Kidney (tissue), 14 donors: ENCODE results near the gene MAGI1. TPM values are rescaled to one million over a fixed set of nuclear protein-coding genes. Genes with fewer than 3 reads are reported as not detected.

Experiments used
- DNase-seq, 5 donors: peaks; one replicate each; pipeline ENCODE4 v3.0.0-alpha.2; 2013 to 2020
- FAIRE-seq: peaks from 2 replicates; lab custom pipeline; 2012; peaks lifted over from hg19 to GRCh38; lab: Jason Lieb, UNC
- H3K27ac ChIP-seq, 2 donors: one replicate each; pipeline ENCODE4 v1.7.0; 2013; ENCODE audit warnings: low read depth in 2 of 2, low read length in 2 of 2, inconsistent platforms in 1 of 2
- H3K27me3 ChIP-seq: one replicate; pipeline ENCODE4 v1.7.1; 2013; ENCODE audit warnings: low read length, inconsistent platforms; ENCODE audit not compliant: control insufficient read depth, insufficient read depth
- H3K36me3 ChIP-seq, 3 donors: one replicate each; pipeline versions ENCODE4 v1.7.0 to v1.7.1; 2013; ENCODE audit warnings: low read length in 3 of 3, control low read depth in 1 of 3, inconsistent platforms in 1 of 3; ENCODE audit not compliant: insufficient read depth in 3 of 3, control insufficient read depth in 2 of 3
- H3K4me1 ChIP-seq, 3 donors: one replicate each; pipeline versions ENCODE4 v1.7.0 to v1.7.1; 2013; ENCODE audit warnings: low read length in 3 of 3, inconsistent platforms in 1 of 3, low read depth in 1 of 3; ENCODE audit not compliant: control insufficient read depth in 2 of 3, insufficient read depth in 2 of 3
- H3K4me3 ChIP-seq, 3 donors: one replicate each; pipeline versions ENCODE4 v1.7.0 to v1.8.1; 2013; ENCODE audit warnings: low read length in 3 of 3, control low read depth in 1 of 3, inconsistent platforms in 1 of 3
- H3K9ac ChIP-seq, 3 donors: one replicate each; pipeline versions ENCODE4 v1.7.0 to v1.7.1; 2013; ENCODE audit warnings: low read length in 3 of 3, control low read depth in 1 of 3, inconsistent platforms in 1 of 3
- H3K9me3 ChIP-seq, 3 donors: one replicate each; pipeline versions ENCODE4 v1.7.0 to v1.7.1; 2013; ENCODE audit warnings: low read length in 3 of 3, control low read depth in 1 of 3, inconsistent platforms in 1 of 3; ENCODE audit not compliant: control insufficient read depth in 2 of 3, insufficient read depth in 1 of 3
- intact Hi-C: fragments of 100-400 bp; cut with DNase I; formaldehyde crosslinking; loops from one replicate; pipeline ENCODE4 v1.11.1; 2022
- polyA plus RNA-seq: library from polyadenylated mRNA; stranded (reverse); fragments of 350-450 nt; fragmentation: Illumina TruSeq; extraction: RNeasy Lipid Tissue Mini Kit (QIAGEN cat#74804); gene quantifications from one replicate; pipeline ENCODE4 v1.2.3, GENCODE V29; 2014; ENCODE audit warnings: low read depth, low replicate concordance; ENCODE audit not compliant: insufficient read depth
- total RNA-seq: library from RNA; stranded (reverse); fragmentation: NEBNext Ultra II Directional; extraction: Animal tissue kit (Norgen Biotek cat#: 25700); gene quantifications from one replicate; pipeline ENCODE4 v1.2.1, GENCODE V29; 2021
- TF ChIP-seq, protein P1 (sequence below): IDR thresholded peaks from 3 replicates; pipeline ENCODE4 v1.5.1; 2012; ENCODE audit warnings: mild to moderate bottlenecking, moderate library complexity, borderline replicate concordance; ENCODE audit not compliant: insufficient read depth; ENCODE audit errors: extremely low read depth
- donor health status: control.
- donor health status: control.
- donor health status: control.
- donor health status: control.
- donor health status: control.
- donor health status: DM: yes; HTN: yes; CAD: no.
- donor health status: Normal renal cell carcinoma (clear cell type).

The MAGI1 gene
- total and polyA plus RNA-seq, 2 donors from 2014 or later, result 8.2 to 42.8 TPM

DNA sequence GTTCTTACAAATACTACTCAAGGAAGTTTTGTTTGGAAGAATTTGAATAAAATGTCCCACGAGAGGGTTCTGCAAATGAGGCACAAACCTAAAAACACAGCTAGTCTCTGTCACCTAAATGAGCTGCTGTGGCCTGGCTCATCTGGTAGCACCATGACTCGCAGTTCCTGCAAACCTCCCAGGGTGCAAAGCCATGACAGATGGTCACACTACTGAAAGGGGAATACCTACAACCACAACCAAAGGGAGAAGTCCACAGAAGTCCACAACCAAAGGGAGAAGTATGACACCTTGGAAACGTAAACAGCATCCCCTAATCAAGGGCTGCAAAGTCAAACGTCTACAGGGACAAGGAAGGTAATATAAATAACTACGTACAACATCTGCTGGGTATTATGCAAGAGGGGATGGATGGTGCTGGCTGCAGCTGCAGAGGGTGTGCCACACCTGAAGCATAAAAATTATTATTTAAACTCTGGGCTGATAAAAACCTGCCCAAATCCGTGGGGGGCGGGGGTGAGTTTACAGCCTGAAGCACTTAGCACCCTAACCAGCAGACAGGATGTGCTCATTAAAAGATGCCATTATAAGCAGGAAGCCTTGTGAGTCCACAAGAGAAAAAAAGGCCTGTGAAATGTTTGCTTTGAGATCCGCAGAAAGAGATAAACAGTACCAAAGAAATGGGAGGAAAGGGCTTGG is 184.0 kb downstream of the MAGI1 start:
- Histone ChIP-seq H3K9me3 (no peaks in the 10 kb centered on the region), H3K9ac (no peak overlapping the region), H3K36me3 (no peaks in the 10 kb centered on the region), H3K27me3 (no peaks in the 10 kb centered on the region), H3K4me3 (no peak overlapping the region), H3K27ac (no peak overlapping the region), H3K4me1 (peaks cover 0 to 17% (median 15%) of the 10 kb centered on the region in 3 donors)
- DNase-seq (no peak), FAIRE-seq (no peak)
- TF ChIP-seq, protein P1, sequence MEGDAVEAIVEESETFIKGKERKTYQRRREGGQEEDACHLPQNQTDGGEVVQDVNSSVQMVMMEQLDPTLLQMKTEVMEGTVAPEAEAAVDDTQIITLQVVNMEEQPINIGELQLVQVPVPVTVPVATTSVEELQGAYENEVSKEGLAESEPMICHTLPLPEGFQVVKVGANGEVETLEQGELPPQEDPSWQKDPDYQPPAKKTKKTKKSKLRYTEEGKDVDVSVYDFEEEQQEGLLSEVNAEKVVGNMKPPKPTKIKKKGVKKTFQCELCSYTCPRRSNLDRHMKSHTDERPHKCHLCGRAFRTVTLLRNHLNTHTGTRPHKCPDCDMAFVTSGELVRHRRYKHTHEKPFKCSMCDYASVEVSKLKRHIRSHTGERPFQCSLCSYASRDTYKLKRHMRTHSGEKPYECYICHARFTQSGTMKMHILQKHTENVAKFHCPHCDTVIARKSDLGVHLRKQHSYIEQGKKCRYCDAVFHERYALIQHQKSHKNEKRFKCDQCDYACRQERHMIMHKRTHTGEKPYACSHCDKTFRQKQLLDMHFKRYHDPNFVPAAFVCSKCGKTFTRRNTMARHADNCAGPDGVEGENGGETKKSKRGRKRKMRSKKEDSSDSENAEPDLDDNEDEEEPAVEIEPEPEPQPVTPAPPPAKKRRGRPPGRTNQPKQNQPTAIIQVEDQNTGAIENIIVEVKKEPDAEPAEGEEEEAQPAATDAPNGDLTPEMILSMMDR, result no peak
- intact Hi-C loops, result no loop called here

GRCh38 chr3:65851827-65852226 is 186.9 kb downstream of the MAGI1 start:
- FAIRE-seq, result no peak
- TF ChIP-seq, protein P1, result no peak
- intact Hi-C loops, result no loop called here

DNA sequence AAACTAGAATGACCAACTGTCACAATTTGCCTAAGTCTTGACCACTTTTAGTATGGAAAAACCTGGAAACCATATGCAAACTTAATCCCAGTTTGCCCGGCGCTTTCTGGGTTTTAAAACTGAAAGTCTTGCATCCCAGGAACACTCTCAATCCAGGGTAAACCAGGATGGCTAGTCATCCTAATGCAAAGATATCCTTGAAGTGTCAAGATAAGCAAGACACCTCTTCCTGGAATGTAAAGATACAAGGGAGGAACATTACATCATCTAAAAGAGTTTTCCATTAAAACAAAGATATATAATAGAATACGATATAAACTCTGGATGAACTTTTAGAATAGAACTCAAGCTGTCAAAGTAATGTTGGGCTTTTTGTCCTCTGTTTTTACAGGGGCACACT is 188.5 kb downstream of the MAGI1 start:
- Histone ChIP-seq H3K9ac (no peak overlapping the region), H3K9me3 (no peaks in the 10 kb centered on the region), H3K4me1 (no peaks in the 10 kb centered on the region), H3K27ac (no peak overlapping the region), H3K4me3 (no peak overlapping the region), H3K36me3 (no peaks in the 10 kb centered on the region), H3K27me3 (no peaks in the 10 kb centered on the region)
- DNase-seq (no peak), FAIRE-seq (no peak)
- TF ChIP-seq, protein P1, result no peak
- intact Hi-C loops, result no loop called here

More at GRCh38 chr3:65851827-65852226, 186.9 kb downstream of the MAGI1 start:
- no peak overlapping the region for H3K27ac ChIP-seq
- H3K9me3 ChIP-seq, result no peaks in the 10 kb centered on the region
- no peaks in the 10 kb centered on the region for H3K27me3 ChIP-seq
- DNase-seq, result no peak
- H3K4me3 ChIP-seq, result no peak overlapping the region
- H3K36me3 ChIP-seq, result no peaks in the 10 kb centered on the region
- no peak overlapping the region for H3K9ac ChIP-seq
- peaks cover 0 to 6% (median 6%) of the 10 kb centered on the region in 3 donors for H3K4me1 ChIP-seq
